ENCODE data around the gene SLC10A1.

Gene SLC10A1

GRCh38 chr14:69770559-69770958 is 26.5 kb downstream of the SLC10A1 start:
- H3K36me3 Mint-ChIP-seq: peaks cover 54 to 74% of the 10 kb centered on the region in 2 donors
- H3K27ac Mint-ChIP-seq: peak overlapping the region; percentile 86
- DNase-seq (no peak), ATAC-seq (replicated peaks) (no peak)
- H3K4me1 Mint-ChIP-seq: peaks cover 26 to 57% of the 10 kb centered on the region in 2 donors
- H3K27me3 Mint-ChIP-seq: no peaks in the 10 kb centered on the region
- H3K4me3 Mint-ChIP-seq: no peak overlapping the region
- no peaks in the 10 kb centered on the region for H3K9me3 Mint-ChIP-seq

GRCh38 chr14:69769623-69770022 is 27.4 kb downstream of the SLC10A1 start:
- Mint-ChIP-seq H3K4me1 (peaks cover 26 to 56% of the 10 kb centered on the region in 2 donors), H3K27me3 (no peaks in the 10 kb centered on the region), H3K4me3 (peak overlapping the region in 1 of 2 donors; percentile 25), H3K9me3 (no peaks in the 10 kb centered on the region), H3K27ac (no peak overlapping the region), H3K36me3 (peaks cover 51 to 69% of the 10 kb centered on the region in 2 donors)
- ATAC-seq (replicated peaks): no peak
- no peak for DNase-seq

- H3K27ac Mint-ChIP-seq: peak overlapping the region; percentile 100
- DNase-seq (no peak), ATAC-seq (replicated peaks) (no peak)
- H3K4me1 Mint-ChIP-seq: peaks cover 28 to 61% of the 10 kb centered on the region in 2 donors
- H3K27me3 Mint-ChIP-seq: no peaks in the 10 kb centered on the region
- H3K36me3 Mint-ChIP-seq: peaks cover 46 to 64% of the 10 kb centered on the region in 2 donors
- peaks cover 2 to 4% of the 10 kb centered on the region in 2 donors for H3K9me3 Mint-ChIP-seq
- H3K4me3 Mint-ChIP-seq: peak overlapping the region; percentile 88 to 98
Observed at GRCh38 chr14:69768873-69769272, 28.2 kb downstream of the SLC10A1 start.

GRCh38 chr14:69767369-69767999 is 29.6 kb downstream of the SLC10A1 start:
- Mint-ChIP-seq H3K9me3 (peaks cover 4 to 7% of the 10 kb centered on the region in 2 donors), H3K27ac (peak overlapping the region; percentile 100), H3K4me1 (peaks cover 26 to 55% of the 10 kb centered on the region in 2 donors), H3K4me3 (peak overlapping the region; percentile 88 to 98), H3K36me3 (peaks cover 36 to 50% of the 10 kb centered on the region in 2 donors), H3K27me3 (no peaks in the 10 kb centered on the region)
- DNase-seq (peak; percentile 93), ATAC-seq (replicated peaks) (peak; percentile 78 to 83)

GRCh38 chr14:69766984-69767368 is 30.1 kb downstream of the SLC10A1 start, which contains the start of gene SRSF5:
SRSF5 (plus strand) TSS chr14:69767142; CDS start chr14:69768157, 1,015 bp downstream.
- Mint-ChIP-seq H3K9me3 (peaks cover 4 to 7% of the 10 kb centered on the region in 2 donors), H3K36me3 (peaks cover 32 to 45% of the 10 kb centered on the region in 2 donors), H3K4me3 (peak within 1 kb of the TSS; percentile 88 to 98), H3K27me3 (no peaks in the 10 kb centered on the region), H3K27ac (peak within 1 kb of the TSS; percentile 100), H3K4me1 (peaks cover 26 to 50% of the 10 kb centered on the region in 2 donors)
- DNase-seq (peak; percentile 94), ATAC-seq (replicated peaks) (peak; percentile 87 to 88)

GRCh38 chr14:69763761-69764510 is 33.1 kb downstream of the SLC10A1 start:
- Mint-ChIP-seq H3K9me3 (peaks cover 4 to 7% of the 10 kb centered on the region in 2 donors), H3K4me1 (peaks cover 23 to 34% of the 10 kb centered on the region in 2 donors), H3K4me3 (no peak overlapping the region), H3K27ac (peak overlapping the region; percentile 70), H3K27me3 (no peaks in the 10 kb centered on the region), H3K36me3 (peaks cover 14 to 24% of the 10 kb centered on the region in 2 donors)
- ATAC-seq (replicated peaks): no peak
- no peak for DNase-seq

- Mint-ChIP-seq H3K36me3 (no peaks in the 10 kb centered on the region), H3K27me3 (no peaks in the 10 kb centered on the region), H3K4me1 (peaks cover 10 to 16% of the 10 kb centered on the region in 2 donors), H3K9me3 (peaks cover 4 to 7% of the 10 kb centered on the region in 2 donors), H3K4me3 (no peak overlapping the region), H3K27ac (no peak overlapping the region)
- DNase-seq (no peak), ATAC-seq (replicated peaks) (peak in 1 of 2 donors; percentile 31)
Observed at GRCh38 chr14:69760810-69761209, 36.2 kb downstream of the SLC10A1 start.

GRCh38 chr14:69756298-69756697 is 40.7 kb downstream of the SLC10A1 start:
- no peak overlapping the region for H3K4me3 Mint-ChIP-seq
- DNase-seq (no peak), ATAC-seq (replicated peaks) (no peak)
- H3K9me3 Mint-ChIP-seq: peaks cover 0 to 2% of the 10 kb centered on the region in 2 donors
- no peak overlapping the region for H3K27ac Mint-ChIP-seq
- no peaks in the 10 kb centered on the region for H3K36me3 Mint-ChIP-seq
- peaks cover 16 to 20% of the 10 kb centered on the region in 2 donors for H3K4me1 Mint-ChIP-seq
- peaks cover 5 to 6% of the 10 kb centered on the region in 2 donors for H3K27me3 Mint-ChIP-seq

- DNase-seq (no peak), ATAC-seq (replicated peaks) (no peak)
- Mint-ChIP-seq H3K27ac (no peak overlapping the region), H3K27me3 (peaks cover 5 to 6% of the 10 kb centered on the region in 2 donors), H3K36me3 (no peaks in the 10 kb centered on the region), H3K4me1 (peaks cover 13 to 16% of the 10 kb centered on the region in 2 donors), H3K4me3 (no peak overlapping the region), H3K9me3 (peaks cover 0 to 2% of the 10 kb centered on the region in 2 donors)
Observed at GRCh38 chr14:69755784-69756183, 41.3 kb downstream of the SLC10A1 start.

GRCh38 chr14:69755296-69755695 is 41.7 kb downstream of the SLC10A1 start:
- DNase-seq (no peak), ATAC-seq (replicated peaks) (peak; percentile 69 to 71)
- H3K36me3 Mint-ChIP-seq: no peaks in the 10 kb centered on the region
- no peak overlapping the region for H3K27ac Mint-ChIP-seq
- peaks cover 5 to 6% of the 10 kb centered on the region in 2 donors for H3K27me3 Mint-ChIP-seq
- H3K4me3 Mint-ChIP-seq: no peak overlapping the region
- peaks cover 12 to 15% of the 10 kb centered on the region in 2 donors for H3K4me1 Mint-ChIP-seq
- H3K9me3 Mint-ChIP-seq: peaks cover 0 to 2% of the 10 kb centered on the region in 2 donors

- H3K27ac Mint-ChIP-seq: no peak overlapping the region
- H3K4me3 Mint-ChIP-seq: no peak overlapping the region
- peaks cover 0 to 2% of the 10 kb centered on the region in 2 donors for H3K9me3 Mint-ChIP-seq
- DNase-seq (no peak), ATAC-seq (replicated peaks) (no peak)
- peaks cover 15 to 16% of the 10 kb centered on the region in 2 donors for H3K4me1 Mint-ChIP-seq
- H3K27me3 Mint-ChIP-seq: peaks cover 5 to 6% of the 10 kb centered on the region in 2 donors
- no peaks in the 10 kb centered on the region for H3K36me3 Mint-ChIP-seq
Observed at GRCh38 chr14:69754487-69754886, 42.6 kb downstream of the SLC10A1 start.

- Mint-ChIP-seq H3K27ac (no peak overlapping the region), H3K4me3 (no peak overlapping the region), H3K36me3 (no peaks in the 10 kb centered on the region), H3K9me3 (peaks cover 0 to 2% of the 10 kb centered on the region in 2 donors), H3K4me1 (peaks cover 15 to 16% of the 10 kb centered on the region in 2 donors), H3K27me3 (peaks cover 5 to 6% of the 10 kb centered on the region in 2 donors)
- DNase-seq: no peak
- no peak for ATAC-seq (replicated peaks)
Observed at GRCh38 chr14:69753860-69754259, 43.2 kb downstream of the SLC10A1 start.

- no peak overlapping the region for H3K4me3 Mint-ChIP-seq
- no peak for ATAC-seq (replicated peaks)
- peaks cover 14 to 15% of the 10 kb centered on the region in 2 donors for H3K4me1 Mint-ChIP-seq
- H3K9me3 Mint-ChIP-seq: peaks cover 0 to 2% of the 10 kb centered on the region in 2 donors
- no peak overlapping the region for H3K27ac Mint-ChIP-seq
- no peak for DNase-seq
- peaks cover 5 to 6% of the 10 kb centered on the region in 2 donors for H3K27me3 Mint-ChIP-seq
- no peaks in the 10 kb centered on the region for H3K36me3 Mint-ChIP-seq
Observed at GRCh38 chr14:69752773-69753172, 44.3 kb downstream of the SLC10A1 start.

- peak; percentile 43 to 49 for ATAC-seq (replicated peaks)
- peaks cover 5 to 6% of the 10 kb centered on the region in 2 donors for H3K27me3 Mint-ChIP-seq
- no peak overlapping the region for H3K27ac Mint-ChIP-seq
- no peak for DNase-seq
- H3K4me3 Mint-ChIP-seq: no peak overlapping the region
- H3K9me3 Mint-ChIP-seq: peaks cover 0 to 2% of the 10 kb centered on the region in 2 donors
- H3K4me1 Mint-ChIP-seq: peaks cover 12 to 13% of the 10 kb centered on the region in 2 donors
- no peaks in the 10 kb centered on the region for H3K36me3 Mint-ChIP-seq
Observed at GRCh38 chr14:69750495-69750894, 46.5 kb downstream of the SLC10A1 start.

Measured in stimulated activated naive B cell treated with anti-CD40 and anti-IgM and Interleukin-4, amounts not matched to agents 10 μg/mL and 1 μg/mL and 100 μg/mL, for 72 hours (primary cell).